Measurements from ENCODE around the gene ASTN1.

GRCh38 chr1:177200290-177200689, 35.8 kb upstream of the ASTN1 start:
- no peak for TF ChIP-seq POLR2AphosphoS5 (IDR thresholded peaks at IDR 0.05; ENCODE audit: borderline replicate concordance, low read depth, low read length)
- no peak for TF ChIP-seq EZH2 (IDR thresholded peaks at IDR 0.05)
